ENCODE results near the gene TM9SF1. TPM values are rescaled to one million over a fixed set of nuclear protein-coding genes. Genes with fewer than 3 reads are reported as not detected.

The TM9SF1 gene
- total RNA-seq, 1 donor from 2014 or later, result 60.3 TPM

DNA sequence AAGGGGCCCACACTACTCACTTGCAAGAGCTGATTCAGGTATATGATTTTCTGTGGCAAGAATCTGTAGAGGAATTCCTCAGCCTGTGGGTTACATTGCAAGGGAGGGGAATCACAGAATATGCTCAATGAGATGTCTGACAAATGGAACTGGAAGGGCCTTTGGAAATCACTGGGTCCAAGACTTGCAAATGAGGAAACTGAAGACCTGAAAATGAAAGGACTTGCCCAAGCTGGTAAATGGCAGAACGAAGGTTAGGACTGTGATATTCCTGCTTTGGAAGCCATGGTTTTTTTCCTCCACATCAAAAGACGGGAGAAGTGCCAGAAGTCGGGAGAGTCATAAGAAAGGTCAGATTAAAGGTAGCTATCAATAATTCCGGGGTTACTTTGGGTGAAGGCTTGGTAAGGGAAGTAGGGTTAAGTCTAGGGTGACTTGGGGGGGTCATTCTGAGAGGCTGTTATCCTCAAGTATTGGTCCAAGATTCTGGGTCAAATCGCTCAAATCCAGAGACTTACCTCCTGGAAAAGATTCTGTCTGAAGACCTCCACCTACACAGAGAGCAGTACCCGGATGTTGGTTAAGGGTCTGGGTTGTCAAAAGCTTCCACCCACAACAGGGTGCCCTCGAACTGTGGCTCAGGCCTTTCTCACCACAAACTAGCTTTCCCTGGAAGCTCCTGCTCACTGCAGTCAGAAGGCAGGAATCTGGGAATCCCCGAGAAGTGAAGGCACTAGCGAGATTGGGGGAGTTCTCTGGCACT, 49.4 kb downstream of the TM9SF1 start:
- TF ChIP-seq, protein P1, sequence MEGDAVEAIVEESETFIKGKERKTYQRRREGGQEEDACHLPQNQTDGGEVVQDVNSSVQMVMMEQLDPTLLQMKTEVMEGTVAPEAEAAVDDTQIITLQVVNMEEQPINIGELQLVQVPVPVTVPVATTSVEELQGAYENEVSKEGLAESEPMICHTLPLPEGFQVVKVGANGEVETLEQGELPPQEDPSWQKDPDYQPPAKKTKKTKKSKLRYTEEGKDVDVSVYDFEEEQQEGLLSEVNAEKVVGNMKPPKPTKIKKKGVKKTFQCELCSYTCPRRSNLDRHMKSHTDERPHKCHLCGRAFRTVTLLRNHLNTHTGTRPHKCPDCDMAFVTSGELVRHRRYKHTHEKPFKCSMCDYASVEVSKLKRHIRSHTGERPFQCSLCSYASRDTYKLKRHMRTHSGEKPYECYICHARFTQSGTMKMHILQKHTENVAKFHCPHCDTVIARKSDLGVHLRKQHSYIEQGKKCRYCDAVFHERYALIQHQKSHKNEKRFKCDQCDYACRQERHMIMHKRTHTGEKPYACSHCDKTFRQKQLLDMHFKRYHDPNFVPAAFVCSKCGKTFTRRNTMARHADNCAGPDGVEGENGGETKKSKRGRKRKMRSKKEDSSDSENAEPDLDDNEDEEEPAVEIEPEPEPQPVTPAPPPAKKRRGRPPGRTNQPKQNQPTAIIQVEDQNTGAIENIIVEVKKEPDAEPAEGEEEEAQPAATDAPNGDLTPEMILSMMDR (IDR thresholded peaks at IDR 0.05), result no peak
- no peak for DNase-seq (ENCODE audit: low spot score)
- H3K36me3 Mint-ChIP-seq (ENCODE audit: low read depth), result peaks cover 7% of the 10 kb centered on the region
- no peaks in the 10 kb centered on the region for H3K27me3 Mint-ChIP-seq (ENCODE audit: low read depth)
- peaks cover 40% of the 10 kb centered on the region for H3K4me1 Mint-ChIP-seq (ENCODE audit: low read depth)
- peak overlapping the region; percentile 97 for H3K27ac Mint-ChIP-seq (ENCODE audit: unreplicated experiment)
- peak overlapping the region; percentile 98 for H3K4me3 Mint-ChIP-seq (ENCODE audit: unreplicated experiment)
- no peaks in the 10 kb centered on the region for H3K9me3 Mint-ChIP-seq (ENCODE audit: low read depth)

GRCh38 chr14:24145219-24145618, 50.0 kb downstream of the TM9SF1 start:
- Mint-ChIP-seq H3K36me3 (ENCODE audit: low read depth) (peaks cover 5% of the 10 kb centered on the region), H3K27ac (ENCODE audit: unreplicated experiment) (no peak overlapping the region), H3K27me3 (ENCODE audit: low read depth) (no peaks in the 10 kb centered on the region), H3K4me1 (ENCODE audit: low read depth) (peaks cover 46% of the 10 kb centered on the region), H3K4me3 (ENCODE audit: unreplicated experiment) (no peak overlapping the region), H3K9me3 (ENCODE audit: low read depth) (no peaks in the 10 kb centered on the region)
- TF ChIP-seq, protein P1 (IDR thresholded peaks at IDR 0.05), result no peak
- peak; percentile 52 for DNase-seq (ENCODE audit: low spot score)

GRCh38 chr14:24144451-24144850, 50.8 kb downstream of the TM9SF1 start:
- H3K27me3 Mint-ChIP-seq (ENCODE audit: low read depth), result no peaks in the 10 kb centered on the region
- peak overlapping the region; percentile 16 for H3K4me3 Mint-ChIP-seq (ENCODE audit: unreplicated experiment)
- TF ChIP-seq, protein P1 (IDR thresholded peaks at IDR 0.05), result no peak
- peaks cover 3% of the 10 kb centered on the region for H3K36me3 Mint-ChIP-seq (ENCODE audit: low read depth)
- H3K27ac Mint-ChIP-seq (ENCODE audit: unreplicated experiment), result no peak overlapping the region
- no peaks in the 10 kb centered on the region for H3K9me3 Mint-ChIP-seq (ENCODE audit: low read depth)
- no peak for DNase-seq (ENCODE audit: low spot score)
- H3K4me1 Mint-ChIP-seq (ENCODE audit: low read depth), result peaks cover 50% of the 10 kb centered on the region

- no peak overlapping the region for H3K4me3 Mint-ChIP-seq (ENCODE audit: unreplicated experiment)
- H3K36me3 Mint-ChIP-seq (ENCODE audit: low read depth), result peaks cover 7% of the 10 kb centered on the region
- H3K27ac Mint-ChIP-seq (ENCODE audit: unreplicated experiment), result peak overlapping the region; percentile 32
- peaks cover 51% of the 10 kb centered on the region for H3K4me1 Mint-ChIP-seq (ENCODE audit: low read depth)
- H3K9me3 Mint-ChIP-seq (ENCODE audit: low read depth), result no peaks in the 10 kb centered on the region
- no peaks in the 10 kb centered on the region for H3K27me3 Mint-ChIP-seq (ENCODE audit: low read depth)
- TF ChIP-seq, protein P1 (IDR thresholded peaks at IDR 0.05), result no peak
- no peak for DNase-seq (ENCODE audit: low spot score)
Measured at GRCh38 chr14:24143511-24143910, 51.7 kb downstream of the TM9SF1 start.

- H3K4me3 Mint-ChIP-seq (ENCODE audit: unreplicated experiment), result peak within 1 kb of the TSS; percentile 90
- peaks cover 56% of the 10 kb centered on the region for H3K4me1 Mint-ChIP-seq (ENCODE audit: low read depth)
- H3K27ac Mint-ChIP-seq (ENCODE audit: unreplicated experiment), result peak within 1 kb of the TSS; percentile 97
- no peaks in the 10 kb centered on the region for H3K9me3 Mint-ChIP-seq (ENCODE audit: low read depth)
- no peaks in the 10 kb centered on the region for H3K27me3 Mint-ChIP-seq (ENCODE audit: low read depth)
- TF ChIP-seq, protein P1 (IDR thresholded peaks at IDR 0.05), result peak; percentile 72
- H3K36me3 Mint-ChIP-seq (ENCODE audit: low read depth), result peaks cover 11% of the 10 kb centered on the region
- peak; percentile 100 for DNase-seq (ENCODE audit: low spot score)
Measured at GRCh38 chr14:24141097-24141880, 54.0 kb downstream of the TM9SF1 start, which contains the start of gene EMC9. TSS of gene EMC9 (minus strand) at chr14:24141591. CDS start at chr14:24141304, 287 bp downstream.

Data from chondrocyte (in vitro differentiated cells).